NCI-H524 (cell line): ENCODE measurements around the gene ACIN1.

Experiments
- DNase-seq, 2 experiments: peaks; one replicate each; lab custom pipeline; 2025; lab: John Stamatoyannopoulos, UW

Gene ACIN1

GRCh38 chr14:23057757-23058653, 36.9 kb downstream of the ACIN1 start:
- no peak for DNase-seq

GRCh38 chr14:23056956-23057756, 37.8 kb downstream of the ACIN1 start, which contains the start of gene CDH24:
CDH24 (minus strand) TSS chr14:23057520; CDS start chr14:23055733, 1,787 bp downstream.
- DNase-seq = no peak

GRCh38 chr14:23056145-23056955, 38.6 kb downstream of the ACIN1 start:
- no peak for DNase-seq

- DNase-seq = no peak
Observed at GRCh38 chr14:23055621-23056144, 39.3 kb downstream of the ACIN1 start.

GRCh38 chr14:23055147-23055550, 39.8 kb downstream of the ACIN1 start:
- DNase-seq = no peak

DNA sequence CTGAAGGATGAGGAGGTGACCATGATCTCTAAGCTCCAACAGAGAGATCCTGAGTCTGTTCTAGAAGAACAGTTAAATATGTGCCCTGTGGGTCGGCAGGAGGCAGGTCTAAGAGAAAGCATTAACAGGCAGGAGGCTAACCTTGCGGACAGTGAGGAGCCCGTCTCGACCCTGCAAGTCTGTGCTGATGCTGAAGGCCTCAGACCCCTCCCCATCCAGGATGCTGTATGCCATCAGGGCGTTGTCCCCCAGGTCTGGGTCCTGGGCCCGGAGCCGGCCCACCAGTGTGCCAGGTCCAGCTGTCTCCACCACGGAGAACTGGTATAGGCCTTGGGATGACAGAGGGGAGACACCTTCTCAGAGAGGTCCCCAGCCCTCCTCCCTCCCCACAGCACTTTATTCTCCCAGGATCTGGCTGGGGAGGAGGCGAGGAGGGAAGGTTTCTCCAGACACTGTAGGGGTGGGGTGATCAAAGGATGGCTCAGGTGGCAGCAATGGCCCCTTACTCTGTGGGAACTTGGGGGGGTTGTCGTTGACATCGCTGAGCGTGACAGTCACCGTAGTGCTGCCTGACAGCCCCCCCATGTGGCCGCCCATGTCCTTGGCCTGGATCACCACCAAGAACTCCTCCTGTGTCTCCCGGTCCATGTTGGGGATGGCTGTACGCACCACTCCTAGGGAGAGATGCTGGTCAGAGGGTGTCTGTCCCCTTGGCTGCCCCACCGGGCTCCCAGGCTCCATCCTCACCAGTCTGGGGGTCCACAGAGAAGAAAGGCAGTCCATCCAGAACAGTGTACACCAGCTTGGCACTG, 40.7 kb downstream of the ACIN1 start:
- DNase-seq = no peak

DNA sequence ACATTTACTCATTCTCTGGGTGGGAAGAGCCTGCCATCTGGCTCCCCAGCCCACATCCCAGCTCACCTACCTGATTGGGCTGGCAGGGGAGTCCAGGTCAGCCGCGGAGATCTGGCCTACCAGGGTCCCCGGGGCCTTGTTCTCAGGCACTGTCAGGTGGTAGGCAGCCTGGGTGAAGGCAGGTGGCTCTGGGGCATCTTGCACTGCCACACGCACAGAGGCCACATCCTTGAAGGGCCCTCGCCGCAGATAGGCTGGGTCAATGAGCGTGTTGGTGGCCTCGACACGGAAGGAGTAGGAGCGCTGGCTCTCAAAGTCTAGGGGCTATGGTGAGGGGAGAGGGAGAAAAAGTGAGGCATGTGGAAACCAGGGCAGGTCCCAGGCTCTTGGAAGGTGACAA, 41.5 kb downstream of the ACIN1 start:
- no peak for DNase-seq

- DNase-seq = no peak
Observed at GRCh38 chr14:23052671-23053070, 42.3 kb downstream of the ACIN1 start.

DNA sequence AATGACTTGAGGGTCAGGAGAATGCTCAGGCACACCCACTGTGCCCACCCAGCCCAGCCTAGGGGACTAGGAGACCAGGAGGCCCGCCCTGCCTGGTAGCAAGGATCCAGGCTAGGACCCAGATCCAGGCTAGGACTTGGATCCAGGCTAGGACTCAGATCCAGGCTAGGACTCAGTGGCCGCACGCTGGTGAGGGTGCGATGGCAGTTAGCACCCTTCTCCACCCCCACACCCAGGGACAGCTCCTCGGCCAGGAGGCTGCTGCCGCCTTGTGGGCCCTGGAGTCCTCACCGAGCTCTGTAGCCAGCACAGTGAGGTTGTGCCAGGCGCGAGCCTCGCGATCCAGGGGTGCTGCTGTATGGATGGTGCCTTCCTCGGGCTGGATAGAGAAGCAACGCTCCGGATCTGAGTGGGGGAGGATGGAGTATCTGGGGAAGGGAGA, 42.7 kb downstream of the ACIN1 start:
- no peak for DNase-seq

DNA sequence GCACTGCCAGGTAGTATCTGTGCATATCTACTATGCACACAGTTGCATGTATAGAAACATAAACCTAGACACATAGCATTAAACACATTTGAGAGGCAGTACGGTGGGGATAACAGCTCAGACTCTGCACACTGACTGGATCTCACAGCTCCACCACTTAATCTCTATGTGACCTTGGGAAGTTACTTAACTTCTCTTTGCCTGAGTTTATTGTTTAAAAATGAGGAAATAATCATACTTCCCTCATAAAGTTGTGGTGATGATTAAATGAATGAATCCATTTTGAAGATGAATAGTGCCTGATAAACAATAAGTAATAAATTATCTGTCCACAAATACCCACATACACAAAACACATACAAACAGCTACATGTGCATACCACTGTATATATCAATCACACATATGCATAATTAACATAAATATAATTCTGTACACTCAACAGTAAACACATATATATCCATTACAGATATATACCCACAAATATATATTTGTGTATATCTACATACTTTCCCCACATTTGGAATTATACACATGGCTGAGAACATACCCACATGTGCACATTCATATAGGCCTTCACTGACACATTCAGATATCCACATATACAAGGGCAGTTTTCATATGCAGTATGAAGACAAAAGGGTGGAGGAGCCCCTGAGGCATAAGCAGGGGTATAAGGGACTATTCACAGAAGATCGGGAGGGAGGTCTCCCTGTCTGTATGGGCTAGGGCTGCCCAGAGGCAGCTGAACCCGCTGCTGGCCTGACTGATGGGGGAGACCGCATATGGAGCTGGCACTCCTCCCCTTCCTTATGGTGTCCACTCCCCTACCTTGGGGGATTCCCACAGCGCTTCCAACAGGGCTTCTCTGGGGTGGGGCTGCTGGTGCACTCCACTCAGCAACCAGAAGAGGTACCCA, 43.5 kb downstream of the ACIN1 start:
- no peak for DNase-seq

DNA sequence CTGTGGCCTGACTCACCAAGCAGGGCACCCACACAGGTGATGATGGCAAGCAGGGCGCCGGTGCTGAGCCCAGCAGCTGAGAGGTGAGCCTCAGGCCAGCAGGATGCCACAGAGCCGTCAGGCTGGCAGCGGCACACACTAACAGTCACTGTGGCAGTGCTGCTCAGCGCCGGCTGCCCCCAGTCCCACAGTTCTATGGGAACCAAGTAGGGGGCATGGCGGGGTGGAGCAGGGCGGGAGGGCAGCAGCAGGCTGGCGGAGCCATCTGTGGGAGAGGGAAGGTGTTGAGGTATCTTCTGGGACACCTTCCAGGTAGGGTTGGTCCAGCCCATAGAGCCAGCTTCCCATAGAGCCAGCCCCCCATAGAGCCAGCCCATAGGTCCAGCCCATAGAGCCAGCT, 45.9 kb downstream of the ACIN1 start:
- DNase-seq = no peak

DNA sequence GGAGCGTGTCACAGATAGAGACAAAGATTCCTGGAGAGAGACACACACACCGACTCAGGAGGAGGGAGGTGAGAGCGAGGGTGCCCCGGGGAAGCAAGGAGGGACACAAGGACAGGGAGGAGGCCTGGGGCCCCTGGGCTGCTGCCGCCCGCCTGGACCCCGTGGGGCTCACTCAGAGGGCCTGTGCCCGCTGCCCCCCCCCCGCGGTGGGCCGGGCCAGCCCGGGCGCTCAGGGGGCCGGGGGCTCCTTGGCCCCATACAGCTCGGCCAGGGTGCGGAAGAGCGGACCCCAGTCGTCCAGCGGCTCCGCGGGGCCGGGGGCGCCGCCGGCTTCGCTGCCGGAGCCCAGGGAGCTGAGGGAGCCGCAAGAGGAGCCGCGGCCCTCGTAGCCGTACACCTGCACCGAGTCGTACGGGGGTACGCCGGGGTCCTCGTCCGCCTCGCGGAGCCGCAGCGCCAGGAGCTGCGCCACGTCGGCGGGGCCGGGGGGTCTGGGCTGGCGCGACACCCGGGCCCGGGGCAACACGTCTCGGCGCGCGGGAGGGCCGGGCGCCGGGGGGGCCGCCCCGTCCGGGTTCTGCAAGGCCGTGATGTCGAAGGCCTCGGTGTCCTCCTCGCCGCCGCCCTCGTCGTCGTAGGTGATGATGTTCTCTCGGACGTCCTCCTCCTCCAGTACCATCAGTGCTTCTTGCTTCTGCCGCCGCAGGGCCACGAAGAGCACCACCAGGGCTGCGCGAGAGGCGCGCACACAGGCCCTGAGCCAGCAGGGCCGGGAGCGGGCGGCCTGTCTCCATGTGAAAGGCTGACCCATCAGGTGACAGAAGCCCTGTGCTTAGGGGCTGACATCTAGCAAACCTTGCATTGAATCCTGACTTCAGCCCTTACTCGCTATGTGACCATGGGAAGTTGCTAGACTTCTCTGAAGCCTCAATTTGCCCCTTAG, 46.9 kb downstream of the ACIN1 start:
- no peak for DNase-seq

GRCh38 chr14:23047034-23047634, 47.8 kb downstream of the ACIN1 start:
- DNase-seq = no peak

GRCh38 chr14:23045419-23046357, 49.2 kb downstream of the ACIN1 start:
- DNase-seq = no peak

DNA sequence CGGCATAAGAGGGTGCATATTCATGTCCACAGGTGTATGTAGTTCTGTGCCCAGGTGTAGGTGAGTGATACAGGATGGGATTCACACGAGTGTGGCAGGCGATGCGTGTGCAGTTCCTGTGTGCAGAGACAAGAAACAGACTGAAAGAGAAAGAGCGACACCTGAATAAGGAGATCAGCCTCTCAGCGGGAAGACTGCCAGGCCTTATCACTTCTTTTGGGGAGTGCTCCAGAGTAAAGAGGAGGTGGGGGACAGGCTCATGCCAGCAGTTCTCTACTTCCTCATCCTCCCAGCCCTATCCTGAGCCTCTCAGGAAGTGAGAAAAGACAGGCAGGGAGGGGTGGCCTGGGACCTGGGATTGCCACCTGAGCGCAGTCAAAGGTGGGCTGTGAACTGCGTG, 50.1 kb downstream of the ACIN1 start:
- no peak for DNase-seq

- DNase-seq = no peak
Observed at GRCh38 chr14:23043754-23044153, 51.2 kb downstream of the ACIN1 start.

DNA sequence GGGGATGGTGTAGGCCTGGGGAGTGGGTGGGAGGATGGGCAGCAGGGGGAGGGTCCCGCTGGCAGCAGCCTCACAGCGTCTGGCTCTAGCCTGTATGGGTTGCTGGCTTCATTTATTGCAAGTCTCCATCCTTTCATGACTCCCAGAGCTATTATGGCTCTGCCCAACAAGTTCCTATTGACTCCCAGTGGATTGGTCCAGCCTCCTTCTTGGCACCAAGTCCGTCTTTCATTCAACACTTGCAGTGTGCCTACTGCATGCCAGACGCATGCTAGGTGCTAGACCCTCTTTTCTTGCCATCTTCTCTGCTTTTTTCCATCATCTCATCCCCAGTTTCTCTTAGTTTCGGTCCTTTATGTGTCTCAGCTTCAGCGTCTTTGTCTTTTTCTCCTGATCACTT, 51.8 kb downstream of the ACIN1 start:
- DNase-seq = no peak
